Peyer's patch (tissue), 4 donors: ENCODE data around the gene PGA3. TPM values are rescaled to one million over a fixed set of nuclear protein-coding genes. Genes with fewer than 3 reads are reported as not detected.
A peak's percentile ranks its signal among the peaks of the same experiment; 100 is the strongest.

Source experiments
- DNase-seq, 3 donors: peaks; one replicate each; pipeline ENCODE4 v3.0.0-alpha.2; 2017 to 2019
- H3K27ac ChIP-seq, 4 donors: fragments of 200-600 bp; sonication (generic); one replicate each; pipeline ENCODE4 v1.5.1; 2016 to 2019
- H3K27me3 ChIP-seq, 2 donors: fragments of 200-600 bp; sonication (generic); one replicate each; pipeline ENCODE4 v1.5.1; 2019
- H3K36me3 ChIP-seq, 3 donors: fragments of 200-600 bp; sonication (generic); one replicate each; pipeline ENCODE4 v1.5.1; 2016 to 2019
- H3K4me1 ChIP-seq, 4 donors: fragments of 200-600 bp; sonication (generic); one replicate each; pipeline ENCODE4 v1.5.1; 2016 to 2019
- H3K4me3 ChIP-seq, 4 donors: fragments of 200-600 bp; sonication (generic); 1 replicate in 3 of 4; 2 replicates in 1 of 4; pipeline ENCODE4 v1.5.1; 2016 to 2019; ENCODE audit warnings: mild to moderate bottlenecking in 1 of 4
- H3K9me3 ChIP-seq, 4 donors: fragments of 200-600 bp; sonication (generic); one replicate each; pipeline ENCODE4 v1.5.1; 2016 to 2019; ENCODE audit warnings: mild to moderate bottlenecking in 1 of 4
- CTCF ChIP-seq, 6 experiments: fragments of 450-650 bp in 4 of 6; fragments of 200-600 bp in 2 of 6; sonication (generic) in 1 of 6; IDR thresholded peaks; one replicate each; pipeline ENCODE4 v1.5.1; 2017 to 2019; ENCODE audit warnings: antibody characterized with exemption in 6 of 6, mild to moderate bottlenecking in 3 of 6, moderate library complexity in 1 of 6
- POLR2A ChIP-seq, 2 donors: fragments of 450-650 bp; IDR thresholded peaks; one replicate each; pipeline ENCODE4 v1.5.1; 2017; ENCODE audit warnings: antibody characterized with exemption in 2 of 2, mild to moderate bottlenecking in 2 of 2, moderate library complexity in 2 of 2
- total RNA-seq, 4 donors: library from RNA; depleted of rRNA; stranded (reverse); fragments of >200 nt; gene quantifications; one replicate each; pipeline ENCODE4 v1.1.0, GENCODE V29; 2016

PGA3 gene
- total RNA-seq, 4 donors from 2014 or later = not detected

GRCh38 chr11:61158691-61159381 is 44.5 kb upstream of the PGA3 start:
- H3K36me3 ChIP-seq = no peaks in the 10 kb centered on the region
- H3K4me3 ChIP-seq = no peak overlapping the region
- no peaks in the 10 kb centered on the region for H3K9me3 ChIP-seq
- H3K4me1 ChIP-seq = peaks cover 0 to 40% (median 0%) of the 10 kb centered on the region in 4 donors
- TF ChIP-seq POLR2A (IDR thresholded peaks at IDR 0.05) (no peak), CTCF (IDR thresholded peaks at IDR 0.05) (no peak)
- peak overlapping the region; percentile 12 to 51 (median 27) for H3K27ac ChIP-seq
- peak in 1 of 3 donors; percentile 15 for DNase-seq
- no peaks in the 10 kb centered on the region for H3K27me3 ChIP-seq

DNA sequence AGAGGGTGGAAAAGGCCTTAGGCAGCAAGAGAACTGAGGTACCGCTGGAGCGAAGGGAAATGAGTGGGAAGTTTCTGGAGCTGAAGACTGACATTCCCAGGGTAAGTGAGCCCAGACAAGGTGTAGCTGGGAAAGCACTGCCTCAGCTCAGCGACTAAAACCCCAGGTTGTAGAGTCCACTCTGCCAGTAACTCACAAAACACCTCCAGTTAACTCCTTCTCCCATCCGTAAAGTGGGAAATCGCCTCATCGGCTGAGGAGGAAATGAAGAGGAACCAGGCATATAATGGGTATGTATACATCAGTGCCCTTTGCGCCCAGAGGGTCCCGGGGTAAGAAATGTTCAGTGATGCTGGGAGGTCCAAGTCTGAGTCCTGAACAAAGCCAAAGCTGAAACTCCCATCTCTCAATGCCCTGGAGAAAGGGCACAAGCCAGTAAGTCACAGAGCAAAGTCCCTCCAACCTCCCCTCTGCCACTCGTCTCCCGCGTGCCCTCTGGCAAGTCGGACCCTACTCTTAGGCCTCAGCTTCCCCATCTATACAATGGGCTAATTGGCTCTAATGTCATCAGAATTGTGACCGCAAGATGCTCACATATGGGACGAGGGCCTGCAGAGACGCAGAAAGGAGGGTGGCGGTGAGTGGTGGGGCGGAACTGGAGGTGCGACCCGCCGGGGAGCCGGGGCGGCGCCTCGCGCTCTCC is 42.7 kb upstream of the PGA3 start:
- Histone ChIP-seq H3K27ac (peak overlapping the region; percentile 88 to 99 (median 92)), H3K27me3 (no peaks in the 10 kb centered on the region), H3K4me3 (peak overlapping the region; percentile 62 to 98 (median 76)), H3K36me3 (no peaks in the 10 kb centered on the region), H3K4me1 (peaks cover 0 to 39% (median 0%) of the 10 kb centered on the region in 4 donors), H3K9me3 (no peaks in the 10 kb centered on the region)
- DNase-seq = no peak
- TF ChIP-seq POLR2A (IDR thresholded peaks at IDR 0.05) = no peak
- TF ChIP-seq CTCF (IDR thresholded peaks at IDR 0.05) = no peak

GRCh38 chr11:61161190-61162091 is 41.9 kb upstream of the PGA3 start, which contains the start of gene VPS37C:
TSS of gene VPS37C (minus strand) at chr11:61161426. CDS start at chr11:61138829, 22,597 bp downstream.
- Histone ChIP-seq H3K4me1 (peaks cover 0 to 39% (median 0%) of the 10 kb centered on the region in 4 donors), H3K36me3 (no peaks in the 10 kb centered on the region), H3K9me3 (no peaks in the 10 kb centered on the region), H3K4me3 (peak within 1 kb of the TSS; percentile 62 to 98 (median 76)), H3K27me3 (no peaks in the 10 kb centered on the region), H3K27ac (peak within 1 kb of the TSS; percentile 88 to 99 (median 92))
- peak; percentile 93 to 95 (median 95) for DNase-seq
- TF ChIP-seq POLR2A (IDR thresholded peaks at IDR 0.05) (peak; percentile 65 to 73), CTCF (IDR thresholded peaks at IDR 0.05) (peak in 5 of 6 experiments; percentile 6 to 40 (median 36))

- H3K36me3 ChIP-seq = no peaks in the 10 kb centered on the region
- H3K27me3 ChIP-seq = no peaks in the 10 kb centered on the region
- H3K27ac ChIP-seq = peak overlapping the region; percentile 14 to 93 (median 90)
- TF ChIP-seq CTCF (IDR thresholded peaks at IDR 0.05) = no peak
- TF ChIP-seq POLR2A (IDR thresholded peaks at IDR 0.05) = no peak
- peak overlapping the region; percentile 62 to 98 (median 76) for H3K4me3 ChIP-seq
- no peaks in the 10 kb centered on the region for H3K9me3 ChIP-seq
- peak in 1 of 3 donors; percentile 55 for DNase-seq
- H3K4me1 ChIP-seq = peaks cover 0 to 39% (median 0%) of the 10 kb centered on the region in 4 donors
Observed at GRCh38 chr11:61162092-61162941, 41.0 kb upstream of the PGA3 start.
